H1 (cell line): ENCODE measurements around the gene PITPNB. TPM values are rescaled to one million over a fixed set of nuclear protein-coding genes. Genes with fewer than 3 reads are reported as not detected.

Experiments used
- CTCF ChIA-PET: fragments of 300-600 bp; sonication (Branson Sonifier 250); formaldehyde crosslinking; loops from one replicate; lab custom pipeline; 2021; ENCODE audit not compliant: partially characterized antibody; lab: Charles Lee
- POLR2A ChIA-PET: fragments of 300-600 bp; sonication (Branson Sonifier 250); formaldehyde crosslinking; loops from one replicate; lab custom pipeline; 2021; ENCODE audit warnings: inconsistent platforms; ENCODE audit not compliant: partially characterized antibody; lab: Charles Lee
- DNase-seq, 2 experiments: peaks; one replicate each; pipeline versions ENCODE4 v3.0.0 to v3.0.0-alpha.2; 2010 to 2022; ENCODE audit warnings: low spot score in 2 of 2, low read depth in 1 of 2, mixed read lengths in 1 of 2
- FAIRE-seq: peaks from 2 replicates; lab custom pipeline; 2011; peaks lifted over from hg19 to GRCh38; lab: Jason Lieb, UNC
- H2AFZ ChIP-seq: 2 replicates; pipeline ENCODE4 v1.8.1; 2012; ENCODE audit warnings: low read length, inconsistent platforms
- H2AK5ac ChIP-seq: 2 replicates; pipeline ENCODE4 v1.6.1; 2013; ENCODE audit warnings: low read depth, low read length
- H2BK120ac ChIP-seq: replicated peaks from 2 replicates; pipeline ENCODE3; 2013; ENCODE audit warnings: low read depth, low read length, inconsistent platforms
- H2BK12ac ChIP-seq: 2 replicates; pipeline ENCODE4 v1.6.1; 2013; ENCODE audit warnings: low read depth, low read length
- H2BK15ac ChIP-seq: 2 replicates; pipeline ENCODE4 v1.6.1; 2013; ENCODE audit warnings: low read length
- H2BK20ac ChIP-seq: 2 replicates; pipeline ENCODE4 v1.6.1; 2013; ENCODE audit warnings: low read length
- H2BK5ac ChIP-seq: 2 replicates; pipeline ENCODE4 v1.6.1; 2013; ENCODE audit warnings: low read depth, low read length
- H3K14ac ChIP-seq: 2 replicates; pipeline ENCODE4 v1.6.1; 2013; ENCODE audit warnings: inconsistent platforms; ENCODE audit not compliant: insufficient read length
- H3K18ac ChIP-seq: 2 replicates; pipeline ENCODE4 v1.6.1; 2013; ENCODE audit warnings: low read length; ENCODE audit errors: extremely low read depth
- H3K23ac ChIP-seq: 2 replicates; pipeline ENCODE4 v1.6.1; 2013; ENCODE audit warnings: inconsistent platforms; ENCODE audit not compliant: insufficient read length
- H3K23me2 ChIP-seq: 2 replicates; pipeline ENCODE4 v1.6.1; 2013; ENCODE audit warnings: low read depth, low read length
- H3K27ac ChIP-seq: 2 replicates; pipeline ENCODE4 v1.6.1; 2011; ENCODE audit warnings: low read depth, low read length, inconsistent platforms
- H3K27me3 ChIP-seq, 4 experiments: replicated peaks in 1 of 4; 1 replicate in 1 of 4; 2 replicates in 3 of 4; pipeline versions ENCODE4 v1.6.1 to v1.8.1; 2011 to 2013; ENCODE audit warnings: low read length in 3 of 4, mild to moderate bottlenecking in 3 of 4, inconsistent platforms in 2 of 4, mixed read lengths in 2 of 4, moderate library complexity in 1 of 4; ENCODE audit not compliant: control insufficient read depth in 3 of 4, insufficient read depth in 3 of 4; ENCODE audit errors: extremely low read depth in 1 of 4
- H3K36me3 ChIP-seq, 4 experiments: 2 replicates each; pipeline versions ENCODE4 v1.6.1 to v1.8.1; 2011 to 2013; ENCODE audit warnings: mild to moderate bottlenecking in 4 of 4, low read length in 3 of 4, moderate library complexity in 2 of 4, control low read depth in 1 of 4, inconsistent platforms in 1 of 4; ENCODE audit not compliant: insufficient read depth in 4 of 4, control insufficient read depth in 2 of 4
- H3K4ac ChIP-seq: replicated peaks from 2 replicates; pipeline ENCODE3; 2013; ENCODE audit warnings: low read length, low read depth, mixed read lengths, inconsistent platforms; ENCODE audit not compliant: insufficient read length
- H3K4me1 ChIP-seq, 4 experiments: replicated peaks in 1 of 4; 1 replicate in 1 of 4; 2 replicates in 3 of 4; pipeline versions ENCODE4 v1.6.1 to v1.8.1; 2011 to 2013; ENCODE audit warnings: low read length in 3 of 4, inconsistent platforms in 2 of 4, mixed read lengths in 1 of 4; ENCODE audit not compliant: insufficient read depth in 4 of 4, control insufficient read depth in 3 of 4
- H3K4me2 ChIP-seq, 2 experiments: 2 replicates each; pipeline versions ENCODE4 v1.6.1 to v1.8.1; 2011 to 2013; ENCODE audit warnings: low read depth in 2 of 2, low read length in 2 of 2, control low read depth in 1 of 2, inconsistent platforms in 1 of 2, mild to moderate bottlenecking in 1 of 2; ENCODE audit not compliant: insufficient read depth in 1 of 2
- H3K4me3 ChIP-seq, 4 experiments: fragments of 200-600, 300-600 bp in 1 of 4; sonication (generic), shearing (Covaris generic), sonication (Bioruptor Twin) in 1 of 4; 2 replicates each; pipeline versions ENCODE4 v1.5.1 to v1.8.1; 2011 to 2016; ENCODE audit warnings: low read length in 4 of 4, low read depth in 3 of 4, control low read depth in 2 of 4, inconsistent platforms in 2 of 4, mild to moderate bottlenecking in 2 of 4, mixed read lengths in 1 of 4, moderate library complexity in 1 of 4; ENCODE audit not compliant: insufficient read depth in 2 of 4; ENCODE audit errors: extremely low read depth in 1 of 4
- H3K56ac ChIP-seq: replicated peaks from 2 replicates; pipeline ENCODE3; 2013; ENCODE audit warnings: low read depth, mild to moderate bottlenecking, mixed read lengths, low read length, inconsistent platforms; ENCODE audit not compliant: insufficient read length
- H3K79me1 ChIP-seq: 2 replicates; pipeline ENCODE4 v1.6.1; 2013; ENCODE audit warnings: low read depth, low read length, control low read depth
- H3K79me2 ChIP-seq, 2 experiments: 2 replicates each; pipeline versions ENCODE4 v1.6.1 to v1.8.1; 2012 to 2013; ENCODE audit warnings: low read length in 2 of 2, mild to moderate bottlenecking in 2 of 2, inconsistent platforms in 1 of 2; ENCODE audit not compliant: insufficient read depth in 2 of 2, control insufficient read depth in 1 of 2
- H3K9ac ChIP-seq, 4 experiments: replicated peaks in 1 of 4; 1 replicate in 1 of 4; 2 replicates in 3 of 4; pipeline versions ENCODE4 v1.6.1 to v1.8.1; 2011 to 2013; ENCODE audit warnings: low read depth in 3 of 4, low read length in 3 of 4, control low read depth in 2 of 4, mild to moderate bottlenecking in 2 of 4, moderate library complexity in 2 of 4, inconsistent platforms in 1 of 4; ENCODE audit errors: extremely low read depth in 1 of 4
- H3K9me3 ChIP-seq, 2 experiments: 2 replicates each; pipeline versions ENCODE4 v1.6.1 to v1.8.1; 2012 to 2013; ENCODE audit warnings: mild to moderate bottlenecking in 2 of 2, moderate library complexity in 2 of 2, control low read depth in 1 of 2, inconsistent platforms in 1 of 2, low read depth in 1 of 2, low read length in 1 of 2, mixed read lengths in 1 of 2; ENCODE audit not compliant: insufficient read depth in 2 of 2
- H4K20me1 ChIP-seq, 2 experiments: replicated peaks in 1 of 2; 2 replicates each; pipeline versions ENCODE3 to v1.8.1; 2011 to 2013; ENCODE audit warnings: inconsistent platforms in 2 of 2, low read length in 2 of 2, mild to moderate bottlenecking in 1 of 2; ENCODE audit not compliant: insufficient read depth in 2 of 2, control insufficient read depth in 1 of 2
- H4K5ac ChIP-seq: 2 replicates; pipeline ENCODE4 v1.6.1; 2013; ENCODE audit warnings: low read length, low read depth, mixed read lengths, inconsistent platforms; ENCODE audit not compliant: insufficient read length
- H4K8ac ChIP-seq: 2 replicates; pipeline ENCODE4 v1.8.0; 2013; ENCODE audit warnings: mild to moderate bottlenecking, moderate library complexity, low read length, inconsistent platforms; ENCODE audit not compliant: insufficient read depth; ENCODE audit errors: extremely low read depth
- H4K91ac ChIP-seq: replicated peaks from 2 replicates; pipeline ENCODE3; 2013; ENCODE audit warnings: low read length, mixed read lengths, inconsistent platforms; ENCODE audit not compliant: insufficient read length
- EZH2 ChIP-seq: fragments of 200-600 bp; sonication (generic); IDR thresholded peaks from 2 replicates; pipeline ENCODE4 v1.7.1; 2012; ENCODE audit warnings: low read depth, mild to moderate bottlenecking, moderate library complexity, low read length, inconsistent platforms; ENCODE audit not compliant: severe bottlenecking
- GTF2F1 ChIP-seq: IDR thresholded peaks from 2 replicates; pipeline ENCODE4 v1.6.1; 2012; ENCODE audit warnings: low read depth, low read length, improper control_type of control experiment, borderline replicate concordance
- JUN ChIP-seq: IDR thresholded peaks from 2 replicates; pipeline ENCODE4 v1.6.1; 2011; ENCODE audit warnings: low read depth, mild to moderate bottlenecking, improper control_type of control experiment, low read length
- JUND ChIP-seq: IDR thresholded peaks from 2 replicates; pipeline ENCODE4 v1.6.1; 2011; ENCODE audit warnings: mild to moderate bottlenecking, improper control_type of control experiment, low read length
- POLR2A ChIP-seq, 2 experiments: IDR thresholded peaks; 1 replicate in 1 of 2; 2 replicates in 1 of 2; pipeline ENCODE4 v1.6.1; 2011; ENCODE audit warnings: low read depth in 2 of 2, low read length in 2 of 2, mild to moderate bottlenecking in 2 of 2; ENCODE audit errors: control extremely low read depth in 1 of 2
- RAD21 ChIP-seq, 2 experiments: IDR thresholded peaks in 1 of 2; conservative IDR thresholded peaks in 1 of 2; 2 replicates each; pipeline ENCODE4 v1.6.1; 2011; ENCODE audit warnings: low read depth in 2 of 2, low read length in 2 of 2, improper control_type of control experiment in 1 of 2, inconsistent platforms in 1 of 2, mild to moderate bottlenecking in 1 of 2, moderate library complexity in 1 of 2
- RFX5 ChIP-seq: IDR thresholded peaks from 2 replicates; pipeline ENCODE4 v1.6.1; 2011; ENCODE audit warnings: low read depth, low read length, improper control_type of control experiment, borderline replicate concordance
- RXRA ChIP-seq: IDR thresholded peaks from 2 replicates; pipeline ENCODE4 v1.6.1; 2011; ENCODE audit warnings: low read depth, mild to moderate bottlenecking, low read length, moderate library complexity; ENCODE audit not compliant: insufficient read depth
- WGBS, 2 experiments: shearing (Covaris generic) in 1 of 2; methylation state at CpG; one replicate each; pipeline versions ENCODE4 v1.1.6 to v1.1.7; 2013 to 2015; ENCODE audit warnings: low lambda C conversion rate in 2 of 2, mixed read lengths in 2 of 2, inconsistent platforms in 1 of 2, low coverage in 1 of 2, missing lambda C conversion rate in 1 of 2; ENCODE audit not compliant: insufficient replicate concordance in 2 of 2, insufficient coverage in 1 of 2, insufficient read length in 1 of 2; ENCODE audit errors: extremely low coverage in 1 of 2, missing lambda C conversion rate in 1 of 2; 5-methylcytosine and 5-hydroxymethylcytosine counted together
- polyA plus RNA-seq, 7 experiments: library from polyadenylated mRNA; depleted of rRNA in 3 of 7; stranded (reverse) in 5 of 7; unstranded in 2 of 7; fragments of >200 nt in 5 of 7; fragments of 200-250 nt in 2 of 7; gene quantifications; 1 replicate in 5 of 7; 2 replicates in 1 of 7; 4 replicates in 1 of 7; pipeline versions ENCODE4 v1.2.1 to v1.2.3, GENCODE V29; 2011 to 2013; ENCODE audit warnings: missing spikeins in 2 of 7, mixed read lengths in 2 of 7
- total RNA-seq: library from RNA; stranded (reverse); fragmentation: NEBNext Ultra II Directional; extraction: Animal tissue kit (Norgen Biotek cat#: 25700); gene quantifications from 2 replicates; pipeline ENCODE4 v1.2.1, GENCODE V29; 2021

PITPNB gene
- total and polyA plus RNA-seq, 2 of the 8 experiments (the other 6 are each of a cell fraction or from before 2014, with no cell fraction given): 24.6 to 89.3 TPM

DNA sequence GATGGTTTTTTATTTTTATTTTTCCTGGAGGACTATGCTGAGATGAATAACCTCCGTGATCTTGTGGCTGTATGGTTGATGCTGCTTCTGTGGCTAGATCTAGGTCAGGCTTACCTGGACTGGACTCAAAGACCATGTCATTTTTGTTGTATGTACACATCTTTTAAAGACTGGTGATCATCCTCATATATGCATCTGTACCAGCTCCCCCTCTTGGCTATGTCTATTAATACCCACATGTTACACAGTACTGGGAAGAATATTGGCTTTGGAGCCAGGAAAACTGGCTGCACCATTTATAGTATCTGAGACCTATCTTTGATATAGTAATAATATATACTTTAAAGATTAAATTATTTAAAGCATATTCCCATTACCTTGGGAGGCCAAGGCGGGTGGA lies 18.4 kb upstream of the PITPNB start:
- Histone ChIP-seq H3K18ac (no peak overlapping the region), H3K4me2 (no peak overlapping the region), H3K23ac (peak overlapping the region; percentile 52), H3K79me2 (no peaks in the 10 kb centered on the region), H2BK5ac (no peak overlapping the region), H3K4me1 (peaks cover 0 to 2% (median 0%) of the 10 kb centered on the region in 4 experiments; a peak in 1 of 7 replicates), H4K8ac (no peak overlapping the region), H2AK5ac (no peak overlapping the region), H3K14ac (no peak overlapping the region), H3K79me1 (no peaks in the 10 kb centered on the region), H4K5ac (no peak overlapping the region), H3K4me3 (no peak overlapping the region), H2BK120ac (no peak overlapping the region), H3K9me3 (no peaks in the 10 kb centered on the region; a peak in 1 of 4 replicates), H3K27me3 (no peaks in the 10 kb centered on the region), H4K91ac (no peak overlapping the region), H3K36me3 (no peaks in the 10 kb centered on the region), H2BK15ac (no peak overlapping the region), H3K23me2 (no peaks in the 10 kb centered on the region; the same call in 1 of the 2 replicates), H3K56ac (no peak overlapping the region), H3K27ac (no peak overlapping the region), H2BK20ac (no peak overlapping the region), H3K9ac (no peak overlapping the region), H3K4ac (peak overlapping the region; percentile 53), H2AFZ (no peak overlapping the region), H2BK12ac (no peak overlapping the region), H4K20me1 (no peaks in the 10 kb centered on the region)
- FAIRE-seq (no peak), DNase-seq (no peak)
- TF ChIP-seq RXRA (no peak), RFX5 (no peak), JUND (no peak), RAD21 (IDR thresholded peaks at IDR 0.05 in 1 of 2, conservative IDR thresholded peaks at IDR 0.05 in 1 of 2; ENCODE audit: low read depth in 2 of 2, low read length in 2 of 2) (no peak), POLR2A (IDR thresholded peaks at IDR 0.05; ENCODE audit: control extremely low read depth in 1 of 2, low read depth in 2 of 2, low read length in 2 of 2) (no peak), EZH2 (no peak), JUN (no peak), GTF2F1 (no peak)
- POLR2A ChIA-PET: no interaction called here
- CTCF ChIA-PET: interaction anchor here (0.9 to 1.9 kb wide), 6 partner anchors 30 to 82 kb away, joined by 3 to 7 read pairs (median 4); no protein-coding TSS in a partner anchor
- 86% methylated on average over 2 of the region's 2 CpGs; no CpG with 5 or more reads in 1 of the 2 experiments for WGBS, 2 experiments
